ENCODE data around the gene ZNF367. TPM values are rescaled to one million over a fixed set of nuclear protein-coding genes. Genes with fewer than 3 reads are reported as not detected.

Gene ZNF367
- total RNA-seq, 1 experiment from 2014 or later = 2.7 TPM

DNA sequence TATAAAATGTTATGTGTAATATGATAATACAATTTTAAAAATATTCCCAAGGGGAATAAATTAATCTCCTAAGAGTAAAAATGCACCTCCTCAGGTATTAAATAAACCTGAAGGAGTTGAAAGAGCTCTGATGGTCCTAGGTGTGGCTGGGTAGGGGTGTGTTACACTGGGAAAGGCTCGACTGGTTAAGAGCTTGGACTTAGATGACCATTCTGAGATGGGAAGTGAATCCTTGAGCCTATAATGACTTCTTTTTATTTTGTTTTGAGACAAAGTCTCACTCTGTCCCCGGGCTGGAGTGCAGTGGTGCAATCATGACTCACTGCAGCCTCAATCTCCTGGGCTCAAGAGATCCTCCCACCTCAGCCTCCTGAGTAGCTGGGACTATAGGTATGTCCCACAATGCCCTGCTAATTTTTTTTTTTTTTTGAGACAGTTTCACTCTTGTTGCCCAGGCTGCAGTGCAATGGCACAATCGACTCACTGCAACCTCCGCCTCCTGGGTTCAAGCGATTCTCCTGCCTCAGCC lies 22.6 kb upstream of the ZNF367 start:
- no peak overlapping the region for H3K27ac Mint-ChIP-seq (ENCODE audit: low read depth, unreplicated experiment)
- H3K27me3 Mint-ChIP-seq (ENCODE audit: insufficient read depth, unreplicated experiment) = no peaks in the 10 kb centered on the region
- no peak for DNase-seq (ENCODE audit: unreplicated experiment)
- no peaks in the 10 kb centered on the region for H3K9me3 Mint-ChIP-seq (ENCODE audit: unreplicated experiment)
- no TSS peak for BruUV-seq (replicated peaks)
- ChIA-PET POLR2A (interaction anchor here (0.6 to 1.1 kb wide), 2 partner anchors 9 to 565 kb away, joined by 3 read pairs; partner anchors contain the start of gene ERCC6L2), CTCF (interaction anchor here (1.0 kb wide), 1 partner anchor 9 kb away, joined by 3 read pairs; the partner anchor contains the start of gene HABP4)
- TF ChIP-seq, protein P1, sequence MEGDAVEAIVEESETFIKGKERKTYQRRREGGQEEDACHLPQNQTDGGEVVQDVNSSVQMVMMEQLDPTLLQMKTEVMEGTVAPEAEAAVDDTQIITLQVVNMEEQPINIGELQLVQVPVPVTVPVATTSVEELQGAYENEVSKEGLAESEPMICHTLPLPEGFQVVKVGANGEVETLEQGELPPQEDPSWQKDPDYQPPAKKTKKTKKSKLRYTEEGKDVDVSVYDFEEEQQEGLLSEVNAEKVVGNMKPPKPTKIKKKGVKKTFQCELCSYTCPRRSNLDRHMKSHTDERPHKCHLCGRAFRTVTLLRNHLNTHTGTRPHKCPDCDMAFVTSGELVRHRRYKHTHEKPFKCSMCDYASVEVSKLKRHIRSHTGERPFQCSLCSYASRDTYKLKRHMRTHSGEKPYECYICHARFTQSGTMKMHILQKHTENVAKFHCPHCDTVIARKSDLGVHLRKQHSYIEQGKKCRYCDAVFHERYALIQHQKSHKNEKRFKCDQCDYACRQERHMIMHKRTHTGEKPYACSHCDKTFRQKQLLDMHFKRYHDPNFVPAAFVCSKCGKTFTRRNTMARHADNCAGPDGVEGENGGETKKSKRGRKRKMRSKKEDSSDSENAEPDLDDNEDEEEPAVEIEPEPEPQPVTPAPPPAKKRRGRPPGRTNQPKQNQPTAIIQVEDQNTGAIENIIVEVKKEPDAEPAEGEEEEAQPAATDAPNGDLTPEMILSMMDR (IDR thresholded peaks at IDR 0.05; ENCODE audit: unreplicated experiment) = no peak
- intact Hi-C loops (cut with micrococcal nuclease) = no loop called here
- no peak overlapping the region for H3K4me3 Mint-ChIP-seq (ENCODE audit: unreplicated experiment)
- H3K36me3 Mint-ChIP-seq (ENCODE audit: insufficient read depth, unreplicated experiment) = no peaks in the 10 kb centered on the region
- no peaks in the 10 kb centered on the region for H3K4me1 Mint-ChIP-seq (ENCODE audit: insufficient read depth, unreplicated experiment)

DNA sequence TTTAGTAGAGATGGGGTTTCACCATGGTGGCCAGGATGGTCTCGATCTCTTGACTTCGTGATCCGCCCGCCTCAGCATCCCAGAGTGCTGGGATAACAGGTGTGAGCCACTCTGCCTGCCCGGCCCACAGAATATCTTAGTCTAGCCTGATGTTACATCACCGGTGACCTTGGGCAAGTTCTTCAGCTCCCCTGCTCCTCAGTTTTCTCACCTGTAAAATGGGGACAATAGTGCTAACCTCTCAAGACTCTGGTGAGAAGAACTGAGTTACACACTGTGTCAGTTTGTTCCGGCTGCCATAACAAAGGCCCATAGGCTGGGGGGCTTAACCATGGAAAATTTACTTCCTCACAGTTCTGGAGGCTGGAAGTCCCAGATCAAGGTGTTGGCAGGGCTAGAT lies 19.3 kb upstream of the ZNF367 start:
- ChIA-PET CTCF (interaction anchor here (0.7 kb wide), 2 partner anchors 16 to 237 kb away, joined by 3 to 4 read pairs; no protein-coding TSS in a partner anchor), POLR2A (no interaction called here)
- H3K4me3 Mint-ChIP-seq (ENCODE audit: unreplicated experiment) = no peak overlapping the region
- no peaks in the 10 kb centered on the region for H3K9me3 Mint-ChIP-seq (ENCODE audit: unreplicated experiment)
- no peaks in the 10 kb centered on the region for H3K27me3 Mint-ChIP-seq (ENCODE audit: insufficient read depth, unreplicated experiment)
- no peak for DNase-seq (ENCODE audit: unreplicated experiment)
- no peaks in the 10 kb centered on the region for H3K4me1 Mint-ChIP-seq (ENCODE audit: insufficient read depth, unreplicated experiment)
- BruUV-seq (replicated peaks) = no TSS peak
- no peak overlapping the region for H3K27ac Mint-ChIP-seq (ENCODE audit: low read depth, unreplicated experiment)
- TF ChIP-seq, protein P1 (IDR thresholded peaks at IDR 0.05; ENCODE audit: unreplicated experiment) = no peak
- intact Hi-C loops (cut with micrococcal nuclease) = no loop called here
- no peaks in the 10 kb centered on the region for H3K36me3 Mint-ChIP-seq (ENCODE audit: insufficient read depth, unreplicated experiment)

DNA sequence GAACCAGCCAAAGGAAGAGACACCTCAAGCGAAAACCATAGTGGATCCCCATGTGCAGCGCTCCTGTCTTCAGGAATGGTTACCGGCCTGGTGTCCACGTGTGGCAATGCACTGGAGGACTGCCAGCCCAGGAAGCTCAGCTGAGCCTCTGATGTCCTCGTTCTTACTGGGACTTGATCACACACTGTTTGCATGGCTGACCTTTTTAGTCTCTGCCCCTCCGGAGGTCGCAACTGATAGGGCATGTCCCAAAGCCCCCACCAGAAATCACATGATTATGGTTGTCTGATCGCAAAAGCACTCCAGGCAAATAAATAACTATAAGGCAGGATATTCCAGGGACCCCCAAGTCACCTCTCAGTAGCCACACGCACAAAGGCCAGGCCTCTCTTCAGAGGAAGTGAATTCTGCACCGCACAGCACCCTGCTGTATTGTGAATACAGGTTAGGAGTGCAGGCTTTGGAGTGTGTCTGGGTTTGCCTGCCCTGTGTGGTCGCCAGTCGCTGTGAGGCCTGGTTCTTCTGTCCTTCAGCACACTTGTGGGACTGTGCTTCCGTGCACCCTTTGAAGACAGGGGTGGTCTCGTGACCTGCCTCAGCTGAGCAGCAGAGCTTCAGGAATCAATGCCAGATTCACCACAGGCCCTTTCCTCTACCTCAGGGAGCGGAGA lies 18.4 kb upstream of the ZNF367 start:
- H3K27ac Mint-ChIP-seq (ENCODE audit: low read depth, unreplicated experiment) = no peak overlapping the region

DNA sequence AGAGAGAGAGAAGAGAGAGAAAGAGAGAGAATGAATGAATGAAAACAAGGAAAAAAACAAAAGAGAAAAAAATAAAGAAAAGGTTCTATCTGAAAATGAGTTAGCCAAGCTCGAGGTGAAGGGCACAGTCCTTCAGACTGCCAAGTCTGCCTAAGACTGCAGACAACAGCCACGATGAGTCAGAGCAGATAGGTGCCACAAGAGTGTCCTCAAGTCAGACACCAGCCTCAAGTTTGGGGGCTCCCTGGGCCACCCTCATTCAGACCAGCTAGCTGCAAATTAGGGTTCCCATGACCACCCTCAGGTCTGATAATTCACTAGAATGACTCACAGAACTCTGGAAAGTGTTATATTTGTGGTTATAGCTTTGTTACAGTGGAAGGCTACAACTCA lies 17.9 kb upstream of the ZNF367 start:
- BruUV-seq (replicated peaks) = no TSS peak
- Mint-ChIP-seq H3K9me3 (ENCODE audit: unreplicated experiment) (no peaks in the 10 kb centered on the region), H3K4me1 (ENCODE audit: insufficient read depth, unreplicated experiment) (no peaks in the 10 kb centered on the region), H3K36me3 (ENCODE audit: insufficient read depth, unreplicated experiment) (no peaks in the 10 kb centered on the region), H3K27me3 (ENCODE audit: insufficient read depth, unreplicated experiment) (no peaks in the 10 kb centered on the region), H3K27ac (ENCODE audit: low read depth, unreplicated experiment) (no peak overlapping the region), H3K4me3 (ENCODE audit: unreplicated experiment) (no peak overlapping the region)
- no peak for DNase-seq (ENCODE audit: unreplicated experiment)
- CTCF ChIA-PET = interaction anchor here (1.3 to 2.7 kb wide), 2 partner anchors 9 to 13 kb away, joined by 4 to 7 read pairs; partner anchors contain the start of gene HABP4
- TF ChIP-seq, protein P1 (IDR thresholded peaks at IDR 0.05; ENCODE audit: unreplicated experiment) = no peak
- intact Hi-C loops (cut with micrococcal nuclease) = no loop called here
- POLR2A ChIA-PET = interaction anchor here (0.9 to 4.7 kb wide), 3 partner anchors 11 to 14 kb away, joined by 4 to 21 read pairs (median 8); partner anchors contain the start of gene HABP4

More for the DNA sequence above, 18.4 kb upstream of the ZNF367 start:
- TF ChIP-seq, protein P1 (IDR thresholded peaks at IDR 0.05; ENCODE audit: unreplicated experiment) = no peak
- ChIA-PET CTCF (interaction anchor here (1.3 to 2.7 kb wide), 2 partner anchors 10 to 13 kb away, joined by 4 to 7 read pairs; partner anchors contain the start of gene HABP4), POLR2A (interaction anchor here (1.6 to 4.7 kb wide), 2 partner anchors 13 to 14 kb away, joined by 8 to 21 read pairs; partner anchors contain the start of gene HABP4)
- DNase-seq (ENCODE audit: unreplicated experiment) = no peak
- H3K4me3 Mint-ChIP-seq (ENCODE audit: unreplicated experiment) = no peak overlapping the region
- H3K27me3 Mint-ChIP-seq (ENCODE audit: insufficient read depth, unreplicated experiment) = no peaks in the 10 kb centered on the region
- H3K9me3 Mint-ChIP-seq (ENCODE audit: unreplicated experiment) = no peaks in the 10 kb centered on the region
- no peaks in the 10 kb centered on the region for H3K4me1 Mint-ChIP-seq (ENCODE audit: insufficient read depth, unreplicated experiment)
- no TSS peak for BruUV-seq (replicated peaks)
- H3K36me3 Mint-ChIP-seq (ENCODE audit: insufficient read depth, unreplicated experiment) = no peaks in the 10 kb centered on the region
- intact Hi-C loops (cut with micrococcal nuclease) = no loop called here

Data from MCF 10A (cell line).